ENCODE data around the gene FGGY.
"Not testable (repeated sequence)": the region's sequence is repeated elsewhere in the genome, so short reads cannot be mapped to it uniquely, and the experiment has no call there.

The FGGY gene

DNA sequence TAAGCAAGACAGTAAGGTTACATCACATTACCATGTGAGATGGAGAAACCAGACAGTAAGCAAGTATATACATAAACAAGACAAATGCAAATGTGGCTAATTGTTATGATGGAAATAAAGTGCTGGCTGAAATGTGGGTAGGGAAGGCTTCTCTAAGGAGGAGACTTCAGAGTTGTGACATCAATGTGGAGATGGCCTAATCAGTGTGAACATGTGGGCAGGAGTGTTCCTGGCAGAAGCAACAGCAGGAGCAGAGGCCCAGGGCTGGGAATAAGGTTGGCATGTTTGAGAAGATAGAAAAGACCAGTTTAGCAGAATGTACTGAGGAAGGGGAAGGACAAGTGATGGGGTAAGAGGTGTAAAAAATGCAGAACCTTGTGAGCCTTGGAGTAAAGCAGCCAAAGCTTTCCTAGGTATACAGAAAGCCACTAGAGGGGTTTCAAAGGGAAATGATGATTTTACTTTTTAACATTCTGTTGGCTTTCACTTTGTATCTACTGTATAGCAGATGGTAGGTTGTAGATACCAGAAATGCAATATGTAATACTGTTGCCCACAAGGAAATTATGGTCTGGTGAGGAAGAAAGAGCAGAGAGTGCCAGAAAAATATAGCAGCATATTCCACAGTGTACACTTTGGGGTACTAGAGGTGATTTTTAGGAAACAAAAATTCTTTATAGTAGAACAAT, 197.4 kb downstream of the FGGY start:
- no peak for DNase-seq

DNA sequence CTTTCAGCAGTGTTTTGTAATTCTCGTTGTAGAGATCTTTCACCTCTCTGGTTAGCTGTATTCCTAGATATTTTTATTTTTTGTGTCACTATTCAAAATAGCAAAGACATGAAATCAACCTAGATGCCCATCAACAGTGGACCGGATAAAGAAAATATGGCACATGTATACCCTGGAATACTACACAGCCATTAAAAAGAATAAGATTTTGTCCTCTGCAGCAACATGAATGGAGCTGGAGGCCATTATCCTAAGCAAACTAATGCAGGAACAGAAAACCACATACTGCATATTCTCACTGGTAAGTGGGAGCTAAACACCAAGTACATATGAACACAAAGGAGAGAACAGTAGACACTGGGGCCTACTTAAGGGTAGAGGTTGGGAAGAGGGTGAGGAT, 199.3 kb downstream of the FGGY start:
- not testable (repeated sequence) for DNase-seq

DNA sequence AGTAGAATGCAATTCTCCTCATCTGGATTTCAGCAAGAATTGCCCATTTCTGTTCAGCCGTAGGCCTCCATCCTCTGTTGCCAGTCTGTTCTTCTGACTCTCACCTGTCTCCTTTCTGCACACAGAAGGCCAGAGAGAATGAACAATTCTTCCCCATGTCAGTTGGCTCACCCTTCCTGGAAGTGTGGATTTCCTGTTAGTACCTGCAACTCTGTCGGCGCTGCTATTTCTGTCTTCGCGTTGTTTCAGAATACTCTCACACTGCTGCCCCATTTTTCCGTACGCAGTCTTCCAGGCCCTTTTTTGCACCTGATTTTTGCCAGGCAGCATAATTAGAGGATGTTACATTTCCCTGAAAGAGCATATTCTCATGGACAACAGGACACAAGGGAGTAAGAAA, 200.7 kb downstream of the FGGY start:
- no peak for DNase-seq

DNA sequence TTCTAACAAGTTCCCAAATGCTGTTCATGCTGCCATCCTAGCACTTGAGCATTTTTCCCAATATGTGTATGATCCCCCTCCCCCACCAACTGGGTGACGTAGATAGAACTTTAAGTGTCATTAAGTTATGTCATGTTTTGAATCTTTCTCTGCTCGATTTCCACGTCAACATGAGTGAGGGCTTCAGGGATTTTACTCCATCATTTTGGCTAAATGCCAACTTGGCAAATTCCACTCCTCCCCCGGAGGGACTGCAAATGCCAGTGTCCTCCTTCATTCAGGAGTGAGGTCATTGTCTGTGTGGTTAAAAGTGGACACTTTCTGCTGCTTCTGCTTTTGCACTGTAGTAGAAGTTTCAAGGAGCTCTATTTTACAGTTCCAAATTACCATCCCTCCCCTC, 201.7 kb downstream of the FGGY start:
- DNase-seq, result no peak

DNA sequence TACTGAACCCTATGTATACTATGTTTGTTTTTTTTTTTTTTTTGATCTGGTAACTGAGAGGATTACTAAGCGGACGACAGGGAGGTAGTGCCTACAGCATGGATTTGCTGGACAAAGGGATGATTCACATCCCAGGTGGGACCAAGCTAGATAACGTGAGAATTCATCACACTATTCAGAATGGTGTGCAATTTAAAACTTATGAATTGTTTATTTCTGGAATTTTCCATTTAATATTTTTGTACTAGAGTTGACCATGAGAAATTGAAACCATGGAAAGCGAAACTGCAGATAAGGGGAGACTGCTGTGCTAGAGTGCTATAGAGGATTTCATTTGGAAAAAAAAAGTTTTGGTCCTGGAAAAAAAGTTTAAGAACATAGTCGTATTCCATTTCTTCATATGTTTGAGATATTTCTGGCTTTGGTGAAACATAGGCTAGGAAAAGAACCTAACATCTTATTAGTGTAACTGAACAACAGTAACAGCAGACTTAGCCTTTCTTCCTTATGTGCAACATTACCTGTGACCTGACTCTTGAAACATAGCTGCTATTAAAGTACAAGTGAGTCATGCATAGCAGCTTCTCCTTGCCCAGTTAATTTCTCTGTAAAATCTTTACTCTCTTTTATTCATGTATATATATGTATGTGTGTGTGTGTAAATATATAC, 202.5 kb downstream of the FGGY start:
- DNase-seq, result no peak

DNA sequence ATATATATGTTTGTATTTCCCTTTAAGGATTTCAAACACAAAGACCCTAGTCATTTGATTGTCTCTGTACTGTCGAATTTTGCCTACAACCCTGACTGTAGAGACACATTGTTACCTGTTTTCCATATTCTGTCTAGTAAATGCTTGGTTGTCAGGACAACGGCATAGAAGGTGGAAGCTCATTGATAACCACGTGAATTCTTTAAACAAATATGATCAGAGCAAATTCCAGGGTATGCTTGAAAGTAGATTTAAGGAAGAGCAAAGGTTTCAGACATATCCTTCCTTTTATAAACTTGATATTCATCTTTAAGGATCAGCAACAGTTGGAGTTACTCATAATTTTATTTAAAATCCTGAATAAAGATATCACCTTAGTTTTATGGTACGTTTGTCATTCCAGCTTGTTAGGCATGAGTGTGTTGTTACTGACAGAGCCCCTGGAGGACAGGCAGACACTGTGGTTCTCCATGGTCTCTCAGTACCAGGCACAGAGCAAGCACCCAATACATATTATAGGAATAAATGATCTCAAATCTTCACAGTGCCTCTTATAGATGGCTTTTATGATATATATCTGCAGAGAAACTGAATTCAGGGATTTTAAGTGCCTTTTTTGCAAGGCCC, 203.2 kb downstream of the FGGY start:
- no peak for DNase-seq

DNA sequence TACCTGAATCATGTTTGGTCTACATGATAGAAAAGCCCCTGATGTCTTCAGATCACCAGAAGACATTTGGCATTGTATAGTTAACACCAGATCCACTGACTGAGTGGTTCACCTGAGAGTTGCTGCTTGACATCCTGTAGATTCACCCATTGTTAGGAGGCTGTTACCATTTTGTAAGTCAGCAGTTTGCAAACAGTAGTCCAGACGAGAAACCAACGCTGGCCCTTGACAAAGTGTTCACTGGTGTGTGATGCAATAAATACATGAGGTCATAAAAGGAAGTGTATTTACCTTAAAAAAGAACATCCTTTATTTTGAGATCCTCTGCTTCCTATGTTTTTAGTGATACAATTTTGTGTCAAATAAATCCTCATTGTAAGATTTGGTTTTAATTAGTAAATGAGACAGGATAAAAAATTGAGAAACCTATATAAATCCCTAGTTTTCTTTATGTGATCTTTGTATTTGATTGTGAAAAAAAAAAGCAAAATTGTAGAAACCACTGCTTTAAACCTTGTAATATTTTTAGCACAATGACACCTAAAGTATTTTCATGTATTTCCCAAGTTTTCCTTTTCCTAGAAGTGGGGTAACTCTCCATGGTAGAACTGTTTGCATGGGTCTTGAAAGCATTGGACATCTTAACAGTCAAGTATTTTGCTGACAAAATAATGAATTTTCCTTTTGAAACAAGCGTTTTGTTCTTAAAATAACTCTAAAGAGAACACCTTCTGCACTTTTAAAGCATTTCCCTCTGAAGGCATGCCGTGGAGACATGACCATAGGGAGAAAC, 204.3 kb downstream of the FGGY start:
- DNase-seq, result no peak

DNA sequence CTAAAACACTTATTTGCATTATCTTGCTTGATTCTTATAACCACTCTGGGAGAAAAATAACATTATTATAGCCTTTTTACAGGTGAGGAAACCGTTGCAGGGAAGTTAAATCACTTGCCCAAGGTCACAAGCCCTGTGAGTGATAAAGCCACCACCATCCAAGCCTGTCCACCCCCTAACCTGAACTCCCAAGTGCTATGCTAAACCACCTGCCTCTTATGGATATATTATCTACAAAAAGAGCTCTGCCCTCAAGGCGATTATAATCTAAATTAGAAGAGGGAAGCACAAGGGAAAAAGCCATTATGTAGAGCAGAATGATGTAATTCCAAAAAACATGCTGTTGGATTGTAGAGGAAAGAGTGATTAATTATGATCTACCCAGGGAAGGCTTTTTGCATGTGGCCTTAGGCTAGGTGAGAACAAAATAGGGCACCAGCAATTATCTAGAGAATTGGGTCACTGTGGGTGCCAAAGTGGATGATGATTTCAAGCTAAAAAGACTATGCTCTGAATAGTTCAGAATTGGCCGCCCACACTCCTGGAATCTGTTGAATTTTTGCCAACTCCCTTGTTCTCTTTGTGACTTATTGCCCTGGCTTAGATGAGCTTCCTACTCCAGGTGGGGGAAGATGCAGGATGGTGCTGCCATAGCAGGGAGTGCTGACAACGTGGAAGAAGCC, 205.3 kb downstream of the FGGY start:
- no peak for DNase-seq

DNA sequence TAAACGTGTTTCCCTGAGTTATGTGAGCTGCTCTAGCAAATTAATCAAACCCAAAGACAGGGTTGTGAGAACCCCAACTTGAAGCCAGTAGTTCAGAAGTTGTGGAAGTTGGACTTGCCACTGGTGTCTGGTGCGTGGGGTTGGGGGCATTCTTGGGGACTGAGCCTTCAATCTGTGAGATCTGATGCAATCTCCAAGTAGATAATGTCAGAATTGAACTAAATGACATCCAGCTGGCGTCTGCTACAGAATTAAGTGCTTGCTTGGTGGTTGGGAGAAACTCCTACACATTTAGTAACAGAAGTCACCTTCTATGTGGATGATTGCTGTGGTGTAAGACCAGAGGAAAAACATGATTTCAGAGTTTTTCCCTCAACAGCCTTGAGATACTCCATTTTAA, 207.4 kb downstream of the FGGY start:
- no peak for DNase-seq

DNA sequence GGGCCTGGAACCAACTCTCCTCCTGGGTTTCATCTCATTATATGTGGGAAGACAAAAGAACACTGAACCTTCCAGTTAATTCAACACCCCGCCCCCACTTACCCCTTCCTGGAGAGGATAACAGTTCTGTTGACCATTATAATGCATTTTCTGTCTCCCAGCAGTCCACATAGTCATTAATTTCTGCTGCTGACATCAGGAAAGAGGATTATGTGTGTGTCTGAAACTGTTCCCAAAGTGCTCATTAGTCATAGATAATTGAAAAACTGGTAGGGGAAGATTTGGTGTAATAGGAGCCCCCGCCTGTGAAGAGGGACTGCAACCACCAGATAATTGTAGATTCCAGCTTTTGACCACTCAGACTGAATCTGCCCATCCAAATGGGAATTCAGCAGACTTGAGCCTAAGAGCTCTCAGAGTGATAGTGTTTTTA, 208.7 kb downstream of the FGGY start:
- peak; percentile 76 for DNase-seq

DNA sequence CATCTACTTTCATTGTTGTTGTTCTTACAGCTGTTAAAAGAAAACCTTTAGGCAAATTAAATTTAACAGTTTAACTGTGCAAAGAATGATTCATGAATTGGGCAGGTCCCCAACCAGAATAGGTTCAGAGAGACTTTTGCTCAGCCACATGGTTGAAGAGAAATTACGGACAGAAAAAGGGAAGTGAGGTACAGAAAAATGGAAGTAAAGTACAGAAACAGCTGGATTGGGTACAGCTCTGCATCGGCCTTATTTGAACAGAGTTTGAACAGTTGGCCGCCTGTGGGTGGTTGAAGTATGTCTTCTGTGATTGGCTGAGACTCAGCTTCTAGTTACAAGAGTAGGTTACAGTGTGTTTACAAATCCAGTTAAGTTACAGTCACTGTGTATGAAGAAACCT, 210.1 kb downstream of the FGGY start:
- no peak for DNase-seq

DNA sequence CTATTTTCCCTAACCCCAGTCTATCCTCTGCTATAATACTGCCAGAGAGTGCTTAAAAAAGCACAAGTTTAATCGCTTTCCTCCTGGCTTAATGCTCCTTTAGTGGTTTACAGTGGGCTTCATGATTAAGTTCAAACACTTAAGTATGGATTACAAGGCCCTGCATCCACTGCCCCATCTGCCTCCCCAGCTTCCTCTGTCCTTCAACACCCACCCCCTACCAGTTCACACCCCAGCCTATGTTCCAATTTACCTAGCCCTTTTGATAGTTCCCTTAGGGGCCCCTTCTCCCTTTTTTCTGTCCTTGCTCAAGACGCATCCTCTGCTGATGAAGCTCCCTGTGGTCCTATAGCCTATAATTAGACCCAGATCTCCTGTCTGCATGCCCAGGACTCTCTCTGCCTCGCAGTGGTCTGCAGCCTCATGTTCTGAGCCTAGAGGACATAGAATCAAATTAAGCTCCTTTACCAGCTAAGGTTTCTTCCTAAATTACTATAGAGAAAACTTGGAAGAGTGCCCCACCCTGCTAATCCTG, 212.5 kb downstream of the FGGY start:
- DNase-seq, result no peak

DNA sequence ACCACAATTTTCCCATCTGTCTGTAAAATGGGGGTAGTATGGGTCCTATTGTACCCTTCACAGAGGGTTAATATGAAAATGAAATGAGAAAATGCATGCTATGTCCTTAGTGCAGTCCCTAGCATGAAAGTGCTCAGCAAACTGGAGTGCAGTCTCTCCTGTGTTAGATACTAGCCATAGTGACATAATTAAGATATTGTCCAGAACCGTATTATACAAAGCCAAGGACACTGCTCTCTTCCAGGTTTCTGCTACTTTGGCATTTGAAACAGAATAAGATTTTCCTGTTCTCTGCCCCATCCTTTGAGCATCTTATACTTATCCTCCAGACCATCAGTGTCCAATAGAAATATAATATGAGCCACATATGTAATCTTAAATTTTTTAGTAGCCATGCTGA, 213.4 kb downstream of the FGGY start:
- DNase-seq, result no peak

DNA sequence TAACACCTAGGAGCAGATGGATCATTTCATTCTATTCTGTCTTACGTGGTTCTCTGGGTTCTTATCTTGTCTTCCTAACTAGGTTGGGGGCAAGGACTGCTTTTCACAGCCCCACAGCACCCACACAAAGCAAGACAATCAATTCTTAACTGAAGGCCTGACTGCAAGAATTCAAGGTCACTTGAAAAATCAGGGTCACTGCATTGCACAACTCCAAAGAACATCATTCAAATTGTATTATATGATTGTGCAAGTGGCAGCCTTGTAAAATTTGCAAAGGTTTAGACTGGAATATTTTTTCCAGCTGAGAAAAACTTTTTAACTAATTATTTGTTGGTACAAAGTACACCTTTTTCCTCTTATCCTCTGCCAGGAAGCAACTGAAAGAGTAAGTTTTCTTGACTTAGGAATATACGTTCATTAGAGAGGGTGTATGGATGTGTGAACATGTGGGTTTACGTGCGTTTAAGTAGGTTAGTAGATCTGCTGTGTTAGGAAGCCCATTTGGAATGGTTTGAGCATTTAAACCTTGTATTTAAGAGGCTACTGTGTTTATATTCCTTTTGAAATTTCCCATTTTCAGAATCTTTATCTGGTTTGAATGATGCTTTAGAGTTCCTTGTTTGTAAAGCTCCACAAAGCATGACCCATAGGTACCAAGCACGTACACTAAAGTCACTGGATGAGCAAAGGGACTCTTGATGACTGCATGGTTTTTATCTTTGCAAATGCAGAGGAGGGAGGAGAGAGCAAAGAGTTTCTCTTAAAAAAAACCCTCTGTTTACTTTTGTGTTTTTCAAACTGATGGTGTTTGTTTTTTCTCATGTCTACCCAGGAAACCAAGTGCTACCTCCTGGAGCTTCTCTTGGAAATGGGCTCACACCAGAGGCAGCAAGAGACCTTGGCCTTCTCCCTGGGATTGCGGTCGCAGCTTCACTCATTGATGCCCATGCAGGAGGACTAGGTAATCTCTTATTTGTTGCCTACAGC, 214.9 kb downstream of the FGGY start:
- DNase-seq, result no peak

DNA sequence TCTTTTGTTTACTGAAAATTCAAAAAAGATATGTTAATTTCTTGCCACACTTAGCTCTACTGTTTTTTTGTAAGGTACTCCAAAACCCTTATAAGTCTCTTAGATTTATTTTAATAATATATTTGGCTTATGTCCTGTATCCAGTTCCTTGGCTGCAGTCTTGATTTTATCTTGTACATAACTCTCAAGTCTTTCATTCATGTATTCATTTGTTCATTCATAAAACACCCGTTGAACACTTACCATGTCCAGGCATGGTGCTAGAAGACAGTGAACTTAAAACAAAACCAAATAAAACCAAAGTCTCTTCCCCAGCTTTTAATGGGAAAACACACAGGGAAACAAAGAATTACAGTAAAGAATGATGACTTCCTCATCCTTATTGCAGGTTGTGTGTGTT, 215.8 kb downstream of the FGGY start:
- DNase-seq, result no peak

DNA sequence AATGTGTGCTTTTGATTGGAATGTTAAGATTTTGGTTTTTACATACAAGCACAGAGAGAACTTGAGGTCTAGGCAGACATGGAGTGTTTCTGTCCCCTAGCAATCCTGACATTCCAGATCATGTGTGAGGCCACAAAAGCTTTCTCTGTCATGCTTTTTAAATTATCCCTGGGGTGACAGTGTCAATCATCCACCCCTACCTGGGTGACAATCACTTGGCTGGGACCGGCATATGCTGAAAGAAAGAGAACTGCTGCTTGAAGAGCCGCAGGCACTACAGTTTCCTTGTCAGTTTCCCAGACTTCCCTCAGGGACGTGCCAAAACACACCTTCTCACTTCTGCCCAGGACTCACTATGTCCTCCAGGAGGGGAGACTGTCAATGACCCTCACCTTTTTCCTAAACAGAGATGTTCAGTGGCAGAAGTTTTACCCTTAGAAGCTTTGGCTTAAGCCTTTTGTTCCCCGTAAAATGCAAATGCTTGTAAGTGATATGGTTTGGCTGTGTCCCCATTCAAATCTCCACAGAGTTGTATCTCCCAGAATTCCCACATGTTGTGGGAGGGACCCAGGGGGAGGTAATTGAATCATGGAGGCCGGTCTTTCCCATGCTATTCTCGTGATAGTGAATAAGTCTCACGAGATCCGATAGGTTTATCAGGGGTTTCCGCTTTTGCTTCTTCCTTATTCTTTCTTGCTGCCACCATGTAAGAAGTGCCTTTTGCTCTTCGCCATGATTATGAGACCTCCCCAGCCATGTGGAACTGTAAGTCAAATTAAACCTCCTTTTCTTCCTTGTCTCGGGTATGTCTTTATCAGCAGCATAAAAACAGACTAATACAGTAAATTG, 217.4 kb downstream of the FGGY start:
- DNase-seq, result no peak

DNA sequence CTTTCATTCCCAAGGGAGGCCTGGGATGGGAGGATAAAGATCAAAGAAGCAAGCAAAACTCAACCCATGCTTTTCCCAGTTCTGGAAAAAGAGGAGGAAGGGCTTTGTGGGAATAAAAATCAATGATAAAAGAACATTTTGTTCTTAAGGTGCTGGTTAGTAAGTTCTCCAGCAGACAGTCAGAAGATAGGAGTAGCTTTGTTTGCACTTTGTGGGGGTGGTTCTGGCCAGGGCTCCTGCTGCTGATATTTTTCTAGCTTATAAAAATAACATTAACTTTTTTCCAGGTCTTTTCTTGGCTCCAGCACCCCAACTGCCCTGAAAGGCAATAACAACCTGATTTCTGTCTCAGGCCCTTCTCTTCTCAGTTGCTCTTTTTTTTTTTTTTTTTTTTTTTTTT, 220.0 kb downstream of the FGGY start:
- no peak for DNase-seq

DNA sequence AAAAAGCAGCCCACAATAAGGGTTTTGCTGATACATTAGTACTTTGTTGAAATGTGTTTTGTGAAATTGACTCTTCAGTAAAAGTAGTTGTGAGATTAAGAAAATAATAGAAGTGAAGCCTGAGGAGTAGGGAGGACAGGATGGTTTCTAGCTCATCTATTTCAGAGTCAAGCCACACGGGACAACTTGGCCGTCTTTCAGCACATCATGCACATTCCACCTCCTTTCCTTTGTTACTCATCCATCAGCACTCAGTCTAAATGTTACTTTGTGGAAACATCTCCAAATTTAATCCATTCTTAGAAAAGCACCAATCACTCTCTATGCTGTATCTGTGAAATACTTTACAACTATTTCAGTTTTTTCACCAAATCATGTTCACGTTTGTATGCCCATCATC, 223.3 kb downstream of the FGGY start:
- DNase-seq, result no peak

DNA sequence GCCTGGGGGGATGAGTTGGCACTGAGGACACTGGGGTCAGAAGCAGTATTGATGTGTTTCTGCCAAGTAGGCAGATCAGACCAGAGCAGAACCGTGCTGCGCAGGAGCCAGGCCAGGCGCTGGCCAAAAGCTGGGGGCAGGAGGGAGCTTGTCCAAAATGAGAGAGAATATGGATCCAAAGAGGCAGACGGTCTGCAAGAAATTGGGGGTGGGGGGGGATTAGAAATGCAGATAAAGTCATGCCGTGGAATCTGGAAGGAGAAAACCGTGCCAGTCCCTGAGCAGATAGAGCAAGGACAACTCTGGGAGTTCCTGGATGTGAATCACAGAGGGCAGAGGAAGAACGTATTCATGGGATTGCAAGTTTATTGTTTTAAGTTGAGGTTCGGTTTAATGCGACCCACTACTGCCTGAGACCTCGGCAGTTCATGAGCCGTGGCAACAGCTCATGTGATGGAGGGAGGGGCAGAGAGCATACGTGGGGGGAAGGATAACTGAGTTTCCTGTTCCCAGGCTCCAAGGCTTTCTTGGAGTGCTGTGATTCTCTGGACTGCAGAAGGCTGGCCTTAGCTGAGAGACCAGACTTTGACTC, 224.0 kb downstream of the FGGY start:
- no peak for DNase-seq

DNA sequence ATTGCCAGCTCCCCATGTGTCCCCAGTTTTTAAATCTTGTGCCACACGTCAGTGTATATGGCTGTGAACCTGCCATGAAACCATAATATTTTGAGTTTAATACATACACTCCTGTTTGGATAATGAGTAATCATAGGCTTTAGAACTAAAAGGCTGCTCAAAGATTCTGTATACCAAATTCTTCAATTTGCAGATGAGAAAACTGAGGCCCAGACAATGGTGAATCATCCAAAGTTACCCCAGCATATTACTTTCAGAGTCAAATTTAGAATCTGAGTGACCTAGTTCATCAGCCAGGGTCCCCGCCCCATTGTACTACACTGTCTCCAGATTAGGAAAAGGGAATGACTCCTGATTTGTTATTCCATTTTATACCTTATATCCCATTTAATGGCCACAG, 224.6 kb downstream of the FGGY start:
- DNase-seq, result no peak

Measured in NCI-H748 treated with DMSO at 0.1 percent for 48 hours (cell line).